GM23248 (cell line): Measurements from ENCODE around the gene CAST.

ENCODE experiments used
- EZH2 ChIP-seq: fragments of 200-600 bp; sonication (generic); IDR thresholded peaks from 2 replicates; pipeline ENCODE4 v1.6.1; 2018; ENCODE audit warnings: antibody characterized with exemption, mild to moderate bottlenecking; ENCODE audit not compliant: insufficient read depth, poor library complexity, severe bottlenecking
- EZH2phosphoT487 ChIP-seq: fragments of 200-600 bp; sonication (generic); IDR thresholded peaks from 2 replicates; pipeline ENCODE4 v1.6.1; 2018; ENCODE audit warnings: antibody characterized with exemption, moderate library complexity, mild to moderate bottlenecking, low read depth; ENCODE audit not compliant: insufficient read depth

DNA sequence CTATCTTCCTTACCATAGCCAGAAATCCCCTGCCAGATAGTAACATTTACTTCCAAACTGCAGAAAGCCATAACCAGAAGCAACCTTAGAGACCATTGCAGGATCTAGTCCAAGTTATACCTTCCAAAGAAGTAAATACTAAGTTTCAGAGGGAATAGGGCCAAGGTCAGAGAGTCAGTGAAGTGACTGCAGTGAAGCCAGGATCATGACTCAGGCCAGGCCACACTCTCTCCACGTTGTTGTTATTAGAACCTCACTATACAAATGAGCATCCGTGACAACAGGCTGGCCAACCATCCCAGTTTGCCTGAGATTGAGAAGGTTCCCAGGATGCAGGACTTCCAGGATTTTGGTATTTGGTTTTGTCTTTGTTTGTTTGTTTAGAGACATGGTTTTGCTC, 134.3 kb downstream of the CAST start:
- TF ChIP-seq EZH2 (no peak), EZH2phosphoT487 (no peak)
